H1 (cell line): Measurements from ENCODE around the gene CISH. TPM values are rescaled to one million over a fixed set of nuclear protein-coding genes. Genes with fewer than 3 reads are reported as not detected.

Experiments used
- CTCF ChIA-PET: fragments of 300-600 bp; sonication (Branson Sonifier 250); formaldehyde crosslinking; loops from one replicate; lab custom pipeline; 2021; ENCODE audit not compliant: partially characterized antibody; lab: Charles Lee
- POLR2A ChIA-PET: fragments of 300-600 bp; sonication (Branson Sonifier 250); formaldehyde crosslinking; loops from one replicate; lab custom pipeline; 2021; ENCODE audit warnings: inconsistent platforms; ENCODE audit not compliant: partially characterized antibody; lab: Charles Lee
- DNase-seq, 2 experiments: peaks; one replicate each; pipeline versions ENCODE4 v3.0.0 to v3.0.0-alpha.2; 2010 to 2022; ENCODE audit warnings: low spot score in 2 of 2, low read depth in 1 of 2, mixed read lengths in 1 of 2
- FAIRE-seq: peaks from 2 replicates; lab custom pipeline; 2011; peaks lifted over from hg19 to GRCh38; lab: Jason Lieb, UNC
- H2AFZ ChIP-seq: 2 replicates; pipeline ENCODE4 v1.8.1; 2012; ENCODE audit warnings: low read length, inconsistent platforms
- H2AK5ac ChIP-seq: 2 replicates; pipeline ENCODE4 v1.6.1; 2013; ENCODE audit warnings: low read depth, low read length
- H2BK120ac ChIP-seq: replicated peaks from 2 replicates; pipeline ENCODE3; 2013; ENCODE audit warnings: low read depth, low read length, inconsistent platforms
- H2BK12ac ChIP-seq: 2 replicates; pipeline ENCODE4 v1.6.1; 2013; ENCODE audit warnings: low read depth, low read length
- H2BK15ac ChIP-seq: 2 replicates; pipeline ENCODE4 v1.6.1; 2013; ENCODE audit warnings: low read length
- H2BK20ac ChIP-seq: 2 replicates; pipeline ENCODE4 v1.6.1; 2013; ENCODE audit warnings: low read length
- H2BK5ac ChIP-seq: 2 replicates; pipeline ENCODE4 v1.6.1; 2013; ENCODE audit warnings: low read depth, low read length
- H3K14ac ChIP-seq: 2 replicates; pipeline ENCODE4 v1.6.1; 2013; ENCODE audit warnings: inconsistent platforms; ENCODE audit not compliant: insufficient read length
- H3K18ac ChIP-seq: 2 replicates; pipeline ENCODE4 v1.6.1; 2013; ENCODE audit warnings: low read length; ENCODE audit errors: extremely low read depth
- H3K23ac ChIP-seq: 2 replicates; pipeline ENCODE4 v1.6.1; 2013; ENCODE audit warnings: inconsistent platforms; ENCODE audit not compliant: insufficient read length
- H3K23me2 ChIP-seq: 2 replicates; pipeline ENCODE4 v1.6.1; 2013; ENCODE audit warnings: low read depth, low read length
- H3K27ac ChIP-seq: 2 replicates; pipeline ENCODE4 v1.6.1; 2011; ENCODE audit warnings: low read depth, low read length, inconsistent platforms
- H3K27me3 ChIP-seq, 4 experiments: replicated peaks in 1 of 4; 1 replicate in 1 of 4; 2 replicates in 3 of 4; pipeline versions ENCODE4 v1.6.1 to v1.8.1; 2011 to 2013; ENCODE audit warnings: low read length in 3 of 4, mild to moderate bottlenecking in 3 of 4, inconsistent platforms in 2 of 4, mixed read lengths in 2 of 4, moderate library complexity in 1 of 4; ENCODE audit not compliant: control insufficient read depth in 3 of 4, insufficient read depth in 3 of 4; ENCODE audit errors: extremely low read depth in 1 of 4
- H3K36me3 ChIP-seq, 4 experiments: 2 replicates each; pipeline versions ENCODE4 v1.6.1 to v1.8.1; 2011 to 2013; ENCODE audit warnings: mild to moderate bottlenecking in 4 of 4, low read length in 3 of 4, moderate library complexity in 2 of 4, control low read depth in 1 of 4, inconsistent platforms in 1 of 4; ENCODE audit not compliant: insufficient read depth in 4 of 4, control insufficient read depth in 2 of 4
- H3K4ac ChIP-seq: replicated peaks from 2 replicates; pipeline ENCODE3; 2013; ENCODE audit warnings: low read length, low read depth, mixed read lengths, inconsistent platforms; ENCODE audit not compliant: insufficient read length
- H3K4me1 ChIP-seq, 4 experiments: replicated peaks in 1 of 4; 1 replicate in 1 of 4; 2 replicates in 3 of 4; pipeline versions ENCODE4 v1.6.1 to v1.8.1; 2011 to 2013; ENCODE audit warnings: low read length in 3 of 4, inconsistent platforms in 2 of 4, mixed read lengths in 1 of 4; ENCODE audit not compliant: insufficient read depth in 4 of 4, control insufficient read depth in 3 of 4
- H3K4me2 ChIP-seq, 2 experiments: 2 replicates each; pipeline versions ENCODE4 v1.6.1 to v1.8.1; 2011 to 2013; ENCODE audit warnings: low read depth in 2 of 2, low read length in 2 of 2, control low read depth in 1 of 2, inconsistent platforms in 1 of 2, mild to moderate bottlenecking in 1 of 2; ENCODE audit not compliant: insufficient read depth in 1 of 2
- H3K4me3 ChIP-seq, 4 experiments: fragments of 200-600, 300-600 bp in 1 of 4; sonication (generic), shearing (Covaris generic), sonication (Bioruptor Twin) in 1 of 4; 2 replicates each; pipeline versions ENCODE4 v1.5.1 to v1.8.1; 2011 to 2016; ENCODE audit warnings: low read length in 4 of 4, low read depth in 3 of 4, control low read depth in 2 of 4, inconsistent platforms in 2 of 4, mild to moderate bottlenecking in 2 of 4, mixed read lengths in 1 of 4, moderate library complexity in 1 of 4; ENCODE audit not compliant: insufficient read depth in 2 of 4; ENCODE audit errors: extremely low read depth in 1 of 4
- H3K56ac ChIP-seq: replicated peaks from 2 replicates; pipeline ENCODE3; 2013; ENCODE audit warnings: low read depth, mild to moderate bottlenecking, mixed read lengths, low read length, inconsistent platforms; ENCODE audit not compliant: insufficient read length
- H3K79me1 ChIP-seq: 2 replicates; pipeline ENCODE4 v1.6.1; 2013; ENCODE audit warnings: low read depth, low read length, control low read depth
- H3K79me2 ChIP-seq, 2 experiments: 2 replicates each; pipeline versions ENCODE4 v1.6.1 to v1.8.1; 2012 to 2013; ENCODE audit warnings: low read length in 2 of 2, mild to moderate bottlenecking in 2 of 2, inconsistent platforms in 1 of 2; ENCODE audit not compliant: insufficient read depth in 2 of 2, control insufficient read depth in 1 of 2
- H3K9ac ChIP-seq, 4 experiments: replicated peaks in 1 of 4; 1 replicate in 1 of 4; 2 replicates in 3 of 4; pipeline versions ENCODE4 v1.6.1 to v1.8.1; 2011 to 2013; ENCODE audit warnings: low read depth in 3 of 4, low read length in 3 of 4, control low read depth in 2 of 4, mild to moderate bottlenecking in 2 of 4, moderate library complexity in 2 of 4, inconsistent platforms in 1 of 4; ENCODE audit errors: extremely low read depth in 1 of 4
- H3K9me3 ChIP-seq, 2 experiments: 2 replicates each; pipeline versions ENCODE4 v1.6.1 to v1.8.1; 2012 to 2013; ENCODE audit warnings: mild to moderate bottlenecking in 2 of 2, moderate library complexity in 2 of 2, control low read depth in 1 of 2, inconsistent platforms in 1 of 2, low read depth in 1 of 2, low read length in 1 of 2, mixed read lengths in 1 of 2; ENCODE audit not compliant: insufficient read depth in 2 of 2
- H4K20me1 ChIP-seq, 2 experiments: replicated peaks in 1 of 2; 2 replicates each; pipeline versions ENCODE3 to v1.8.1; 2011 to 2013; ENCODE audit warnings: inconsistent platforms in 2 of 2, low read length in 2 of 2, mild to moderate bottlenecking in 1 of 2; ENCODE audit not compliant: insufficient read depth in 2 of 2, control insufficient read depth in 1 of 2
- H4K5ac ChIP-seq: 2 replicates; pipeline ENCODE4 v1.6.1; 2013; ENCODE audit warnings: low read length, low read depth, mixed read lengths, inconsistent platforms; ENCODE audit not compliant: insufficient read length
- H4K8ac ChIP-seq: 2 replicates; pipeline ENCODE4 v1.8.0; 2013; ENCODE audit warnings: mild to moderate bottlenecking, moderate library complexity, low read length, inconsistent platforms; ENCODE audit not compliant: insufficient read depth; ENCODE audit errors: extremely low read depth
- H4K91ac ChIP-seq: replicated peaks from 2 replicates; pipeline ENCODE3; 2013; ENCODE audit warnings: low read length, mixed read lengths, inconsistent platforms; ENCODE audit not compliant: insufficient read length
- ATF2 ChIP-seq: IDR thresholded peaks from 2 replicates; pipeline ENCODE4 v1.6.1; 2012; ENCODE audit warnings: low read length, inconsistent platforms
- ATF3 ChIP-seq: IDR thresholded peaks from 2 replicates; pipeline ENCODE4 v1.6.1; 2011; ENCODE audit warnings: low read depth, mild to moderate bottlenecking, low read length; ENCODE audit not compliant: insufficient read depth
- CHD2 ChIP-seq: IDR thresholded peaks from 2 replicates; pipeline ENCODE4 v1.6.1; 2012; ENCODE audit warnings: low read length, improper control_type of control experiment
- EGR1 ChIP-seq: IDR thresholded peaks from 2 replicates; pipeline ENCODE4 v1.6.1; 2011; ENCODE audit warnings: low read depth, low read length, borderline replicate concordance
- EP300 ChIP-seq, 2 experiments: IDR thresholded peaks; 1 replicate in 1 of 2; 2 replicates in 1 of 2; pipeline ENCODE4 v1.6.1; 2011 to 2012; ENCODE audit warnings: low read depth in 2 of 2, low read length in 2 of 2, mild to moderate bottlenecking in 2 of 2, borderline replicate concordance in 1 of 2, inconsistent platforms in 1 of 2, moderate library complexity in 1 of 2
- GABPA ChIP-seq: IDR thresholded peaks from 2 replicates; pipeline ENCODE4 v1.6.1; 2011; ENCODE audit warnings: mild to moderate bottlenecking, low read length, moderate library complexity, borderline replicate concordance; ENCODE audit not compliant: insufficient read depth
- GTF2F1 ChIP-seq: IDR thresholded peaks from 2 replicates; pipeline ENCODE4 v1.6.1; 2012; ENCODE audit warnings: low read depth, low read length, improper control_type of control experiment, borderline replicate concordance
- KDM5A ChIP-seq: fragments of 200-600 bp; IDR thresholded peaks from 2 replicates; pipeline ENCODE4 v1.7.1; 2012; ENCODE audit warnings: mild to moderate bottlenecking, low read length, inconsistent platforms, mixed read lengths
- RAD21 ChIP-seq, 2 experiments: IDR thresholded peaks in 1 of 2; conservative IDR thresholded peaks in 1 of 2; 2 replicates each; pipeline ENCODE4 v1.6.1; 2011; ENCODE audit warnings: low read depth in 2 of 2, low read length in 2 of 2, improper control_type of control experiment in 1 of 2, inconsistent platforms in 1 of 2, mild to moderate bottlenecking in 1 of 2, moderate library complexity in 1 of 2
- SIN3A ChIP-seq, 2 experiments: IDR thresholded peaks in 1 of 2; conservative IDR thresholded peaks in 1 of 2; 2 replicates each; pipeline ENCODE4 v1.6.1; 2011 to 2012; ENCODE audit warnings: low read length in 2 of 2, improper control_type of control experiment in 1 of 2, low read depth in 1 of 2, mild to moderate bottlenecking in 1 of 2
- SP4 ChIP-seq: IDR thresholded peaks from 2 replicates; pipeline ENCODE4 v1.6.1; 2012; ENCODE audit warnings: low read length, inconsistent platforms
- WGBS, 2 experiments: shearing (Covaris generic) in 1 of 2; methylation state at CpG; one replicate each; pipeline versions ENCODE4 v1.1.6 to v1.1.7; 2013 to 2015; ENCODE audit warnings: low lambda C conversion rate in 2 of 2, mixed read lengths in 2 of 2, inconsistent platforms in 1 of 2, low coverage in 1 of 2, missing lambda C conversion rate in 1 of 2; ENCODE audit not compliant: insufficient replicate concordance in 2 of 2, insufficient coverage in 1 of 2, insufficient read length in 1 of 2; ENCODE audit errors: extremely low coverage in 1 of 2, missing lambda C conversion rate in 1 of 2; 5-methylcytosine and 5-hydroxymethylcytosine counted together
- polyA plus RNA-seq, 7 experiments: library from polyadenylated mRNA; depleted of rRNA in 3 of 7; stranded (reverse) in 5 of 7; unstranded in 2 of 7; fragments of >200 nt in 5 of 7; fragments of 200-250 nt in 2 of 7; gene quantifications; 1 replicate in 5 of 7; 2 replicates in 1 of 7; 4 replicates in 1 of 7; pipeline versions ENCODE4 v1.2.1 to v1.2.3, GENCODE V29; 2011 to 2013; ENCODE audit warnings: missing spikeins in 2 of 7, mixed read lengths in 2 of 7
- total RNA-seq: library from RNA; stranded (reverse); fragmentation: NEBNext Ultra II Directional; extraction: Animal tissue kit (Norgen Biotek cat#: 25700); gene quantifications from 2 replicates; pipeline ENCODE4 v1.2.1, GENCODE V29; 2021

CISH gene
- total and polyA plus RNA-seq, 2 of the 8 experiments (the other 6 are each of a cell fraction or from before 2014, with no cell fraction given), result 1.9 to 2.2 TPM

GRCh38 chr3:50592568-50592967 is 19.0 kb downstream of the CISH start:
- FAIRE-seq (no peak), DNase-seq (no peak)
- H3K27ac ChIP-seq, result no peak overlapping the region
- ChIA-PET CTCF (interaction anchor here (1.0 to 11.1 kb wide), 5 partner anchors 16 to 400 kb away, joined by 3 to 233 read pairs (median 4); partner anchors contain the start of genes CISH, HEMK1 and MAPKAPK3), POLR2A (interaction anchor here (1.5 to 2.3 kb wide), 2 partner anchors 10 to 13 kb away, joined by 4 to 6 read pairs; no protein-coding TSS in a partner anchor)
- H3K23ac ChIP-seq, result no peak overlapping the region
- no peaks in the 10 kb centered on the region for H3K23me2 ChIP-seq
- H3K36me3 ChIP-seq, result no peaks in the 10 kb centered on the region
- no peak overlapping the region for H4K8ac ChIP-seq
- H2AK5ac ChIP-seq, result no peak overlapping the region
- H3K27me3 ChIP-seq, result peaks cover 0 to 2% (median 0%) of the 10 kb centered on the region in 4 experiments; a peak in 1 of 7 replicates
- no peaks in the 10 kb centered on the region for H3K79me2 ChIP-seq
- H2BK15ac ChIP-seq, result no peak overlapping the region
- H3K14ac ChIP-seq, result no peak overlapping the region
- H4K91ac ChIP-seq, result no peak overlapping the region
- no peak overlapping the region for H2AFZ ChIP-seq
- H3K9me3 ChIP-seq, result no peaks in the 10 kb centered on the region
- no peak overlapping the region for H3K4me3 ChIP-seq
- no peak overlapping the region for H2BK120ac ChIP-seq
- no peak overlapping the region for H4K5ac ChIP-seq
- no peak overlapping the region for H3K4me2 ChIP-seq
- 75% methylated on average over 5 of the region's 5 CpGs; no CpG with 5 or more reads in 1 of the 2 experiments for WGBS, 2 experiments
- no peak overlapping the region for H3K4ac ChIP-seq
- no peak overlapping the region for H3K9ac ChIP-seq
- H3K18ac ChIP-seq, result no peak overlapping the region
- no peaks in the 10 kb centered on the region for H3K79me1 ChIP-seq
- H3K56ac ChIP-seq, result no peak overlapping the region
- no peak overlapping the region for H2BK12ac ChIP-seq
- H2BK20ac ChIP-seq, result no peak overlapping the region
- H4K20me1 ChIP-seq, result no peaks in the 10 kb centered on the region
- no peaks in the 10 kb centered on the region for H3K4me1 ChIP-seq
- H2BK5ac ChIP-seq, result no peak overlapping the region
- TF ChIP-seq KDM5A (no peak), GABPA (no peak), EP300 (IDR thresholded peaks at IDR 0.05; ENCODE audit: borderline replicate concordance in 1 of 2, low read depth in 2 of 2, low read length in 2 of 2) (no peak), SP4 (no peak), SIN3A (conservative IDR thresholded peaks at IDR 0.05 in 1 of 2, IDR thresholded peaks at IDR 0.05 in 1 of 2; ENCODE audit: low read depth in 1 of 2, low read length in 2 of 2) (no peak), ATF2 (no peak), EGR1 (no peak), RAD21 (IDR thresholded peaks at IDR 0.05 in 1 of 2, conservative IDR thresholded peaks at IDR 0.05 in 1 of 2; ENCODE audit: low read depth in 2 of 2, low read length in 2 of 2) (no peak), ATF3 (no peak), GTF2F1 (no peak), CHD2 (no peak)
